ENCODE results near the gene IFFO2. TPM values are rescaled to one million over a fixed set of nuclear protein-coding genes. Genes with fewer than 3 reads are reported as not detected.

IFFO2 gene
- total RNA-seq, 1 experiment from 2014 or later, result 15.6 TPM

GRCh38 chr1:18965206-18966173 lies 9.0 kb upstream of the IFFO2 start:
- BruUV-seq (replicated peaks), result no TSS peak
- intact Hi-C loops (cut with micrococcal nuclease), result no loop called here
- Histone ChIP-seq H3K9me2 (ENCODE audit: insufficient read depth) (no peaks in the 10 kb centered on the region), H3K9me3 (ENCODE audit: control insufficient read depth in 1 of 2, insufficient read depth in 1 of 2, low read depth in 1 of 2, low read length in 2 of 2) (no peaks in the 10 kb centered on the region), H4K20me1 (ENCODE audit: insufficient read depth) (no peaks in the 10 kb centered on the region), H3K27me3 (ENCODE audit: insufficient read depth, low read length) (no peaks in the 10 kb centered on the region), H3K9ac (ENCODE audit: low read length) (no peak overlapping the region), H2AFZ (ENCODE audit: low read depth, low read length, poor library complexity, severe bottlenecking) (peak overlapping the region; percentile 57), H3K36me3 (ENCODE audit: control insufficient read depth in 1 of 2, insufficient read depth in 2 of 2, low read length in 2 of 2) (no peaks in the 10 kb centered on the region), H3K4me2 (ENCODE audit: low read length) (peak overlapping the region; percentile 47), H3K79me2 (ENCODE audit: insufficient read depth, low read length) (no peaks in the 10 kb centered on the region), H3K27ac (ENCODE audit: low read depth, low read length) (no peak overlapping the region), H3K4me1 (ENCODE audit: control insufficient read depth in 1 of 2, insufficient read depth in 2 of 2, low read length in 2 of 2) (peaks cover 2 to 13% of the 10 kb centered on the region in 2 experiments; a peak in 2 of 4 replicates), H3K4me3 (replicated peaks in 1 of 2; ENCODE audit: low read depth in 1 of 2, low read length in 2 of 2) (no peak overlapping the region)
- ChIA-PET CTCF (no interaction called here), POLR2A (interaction anchor here (1.5 kb wide), 1 partner anchor 10 kb away, joined by 3 read pairs; the partner anchor contains the start of gene IFFO2), RAD21 (ENCODE audit: low non-redundant PET in 1 of 2, low total read pairs in 2 of 2, uncharacterized antibody in 2 of 2, unreplicated experiment in 2 of 2) (no interaction called here)
- TF ChIP-seq FOSL1 (IDR thresholded peaks at IDR 0.05; ENCODE audit: low read depth) (peak; percentile 20; the same call in 1 of the 2 replicates), REST (IDR thresholded peaks at IDR 0.05; ENCODE audit: low read depth) (no peak), CEBPB (IDR thresholded peaks at IDR 0.05; ENCODE audit: low read depth) (no peak; the same call in 1 of the 2 replicates)
- DNase-seq (ENCODE audit: low read depth, low spot score) (no peak), ATAC-seq (peak; percentile 63)
